ENCODE results near the gene CAMTA1. TPM values are rescaled to one million over a fixed set of nuclear protein-coding genes. Genes with fewer than 3 reads are reported as not detected.
A peak's percentile ranks its signal among the peaks of the same experiment; 100 is the strongest.

Gene CAMTA1
- total and polyA plus RNA-seq, 8 donors, result 42.8 to 213 (median 118) TPM

GRCh38 chr1:6794164-6794563 is 8.9 kb downstream of the CAMTA1 start:
- H3K4me3 ChIP-seq, result no peak overlapping the region
- TF ChIP-seq POLR2AphosphoS5 (IDR thresholded peaks at IDR 0.05) (no peak), CTCF (IDR thresholded peaks at IDR 0.05) (peak in 3 of 7 experiments; percentile 16 to 34 (median 30))
- no peaks in the 10 kb centered on the region for H3K27me3 ChIP-seq
- intact Hi-C loops (cut with DNase I; ENCODE audit: low total_unique reads), result loop anchor here (10.0 kb wide), 1 partner anchor 101 kb away; no protein-coding TSS in a partner anchor
- 53 to 71% (median 60%) methylated on average over 2 of the region's 2 CpGs for WGBS, 5 donors
- peaks cover 5 to 75% (median 33%) of the 10 kb centered on the region in 4 donors for H3K4me1 ChIP-seq
- H3K9me3 ChIP-seq, result no peaks in the 10 kb centered on the region
- peaks cover 0 to 14% (median 4%) of the 10 kb centered on the region in 4 donors for H3K36me3 ChIP-seq
- DNase-seq, result peak in 1 of 2 donors; percentile 69
- no peak overlapping the region for H3K27ac ChIP-seq

GRCh38 chr1:6795203-6795602 is 9.9 kb downstream of the CAMTA1 start:
- Histone ChIP-seq H3K4me1 (peaks cover 10 to 77% (median 36%) of the 10 kb centered on the region in 4 donors), H3K36me3 (peaks cover 0 to 14% (median 4%) of the 10 kb centered on the region in 4 donors), H3K9me3 (no peaks in the 10 kb centered on the region), H3K27ac (peak overlapping the region in 3 of 5 donors; percentile 4 to 54 (median 10)), H3K4me3 (no peak overlapping the region), H3K27me3 (no peaks in the 10 kb centered on the region)
- intact Hi-C loops (cut with DNase I; ENCODE audit: low total_unique reads), result loop anchor here (10.0 kb wide), 1 partner anchor 100 kb away; no protein-coding TSS in a partner anchor
- no peak for TF ChIP-seq POLR2A (IDR thresholded peaks at IDR 0.05)
- TF ChIP-seq POLR2AphosphoS5 (IDR thresholded peaks at IDR 0.05), result no peak
- TF ChIP-seq EP300 (IDR thresholded peaks at IDR 0.05), result no peak
- TF ChIP-seq CTCF (IDR thresholded peaks at IDR 0.05), result no peak
- no peak for DNase-seq
- WGBS, 5 donors, result 87 to 96% (median 89%) methylated on average over 4 of the region's 4 CpGs

GRCh38 chr1:6795661-6796060 is 10.4 kb downstream of the CAMTA1 start:
- Histone ChIP-seq H3K4me1 (peaks cover 11 to 77% (median 38%) of the 10 kb centered on the region in 4 donors), H3K9me3 (no peaks in the 10 kb centered on the region), H3K27me3 (no peaks in the 10 kb centered on the region), H3K4me3 (no peak overlapping the region), H3K36me3 (peaks cover 0 to 14% (median 4%) of the 10 kb centered on the region in 4 donors), H3K27ac (peak overlapping the region in 4 of 5 donors; percentile 10 to 60 (median 56))
- intact Hi-C loops (cut with DNase I; ENCODE audit: low total_unique reads), result loop anchor here (10.0 kb wide), 1 partner anchor 99 kb away; no protein-coding TSS in a partner anchor
- peak in 1 of 2 donors; percentile 48 for DNase-seq
- TF ChIP-seq POLR2A (IDR thresholded peaks at IDR 0.05) (no peak), EP300 (IDR thresholded peaks at IDR 0.05) (no peak), CTCF (IDR thresholded peaks at IDR 0.05) (no peak), POLR2AphosphoS5 (IDR thresholded peaks at IDR 0.05) (peak in 2 of 3 donors; percentile 52 to 57)
- 11 to 30% (median 13%) methylated on average over 2 of the region's 2 CpGs for whole genome bisulfite sequencing, 5 donors

- Histone ChIP-seq H3K36me3 (peaks cover 0 to 14% (median 4%) of the 10 kb centered on the region in 4 donors), H3K27me3 (no peaks in the 10 kb centered on the region), H3K4me1 (peaks cover 14 to 80% (median 40%) of the 10 kb centered on the region in 4 donors), H3K4me3 (no peak overlapping the region), H3K9me3 (no peaks in the 10 kb centered on the region), H3K27ac (peak overlapping the region in 4 of 5 donors; percentile 42 to 60 (median 56))
- TF ChIP-seq POLR2AphosphoS5 (IDR thresholded peaks at IDR 0.05), result no peak
- no peak for TF ChIP-seq EP300 (IDR thresholded peaks at IDR 0.05)
- TF ChIP-seq POLR2A (IDR thresholded peaks at IDR 0.05), result no peak
- no peak for TF ChIP-seq CTCF (IDR thresholded peaks at IDR 0.05)
- intact Hi-C loops (cut with DNase I; ENCODE audit: low total_unique reads), result loop anchor here (10.0 kb wide), 1 partner anchor 99 kb away; no protein-coding TSS in a partner anchor
- 46 to 66% (median 57%) methylated on average over 9 of the region's 9 CpGs for WGBS, 5 donors
- DNase-seq, result no peak
Measured at GRCh38 chr1:6796095-6796494, 10.8 kb downstream of the CAMTA1 start.

Measured in stomach (tissue), 9 donors.